Measurements from ENCODE around the gene NEK4. TPM values are rescaled to one million over a fixed set of nuclear protein-coding genes. Genes with fewer than 3 reads are reported as not detected.
"Not testable (repeated sequence)": the region's sequence is repeated elsewhere in the genome, so short reads cannot be mapped to it uniquely, and the experiment has no call there.

NEK4 gene
- total RNA-seq, 1 donor from 2014 or later: 52.3 TPM

DNA sequence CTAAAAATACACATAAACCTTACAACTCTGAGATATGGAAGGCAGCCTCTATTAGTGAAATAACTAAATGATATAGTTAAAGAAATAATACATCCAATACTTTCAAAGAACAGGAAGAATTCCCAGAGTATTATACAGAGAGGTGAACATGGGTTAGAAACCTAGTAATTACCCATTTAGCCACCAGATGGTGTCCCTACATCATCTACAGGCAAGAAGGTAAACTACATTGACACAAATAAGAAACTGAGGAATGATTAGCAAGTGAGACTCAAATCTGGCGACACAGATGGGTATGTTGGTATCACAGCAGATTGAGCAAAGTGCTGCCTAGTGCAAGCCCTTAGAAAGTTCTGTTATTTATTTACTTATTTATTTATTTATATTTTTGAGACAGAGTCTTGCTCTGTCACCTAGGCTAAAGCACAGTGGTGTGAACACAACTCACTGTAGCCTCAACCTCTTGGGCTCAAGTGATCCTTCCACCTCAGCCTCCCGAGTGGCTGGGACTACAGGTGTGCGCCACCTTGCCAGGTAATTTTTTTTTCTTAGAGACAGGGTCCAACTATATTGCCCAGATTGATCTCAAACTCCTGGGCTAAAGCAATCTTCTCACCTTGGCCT lies 28.2 kb downstream of the NEK4 start:
- Mint-ChIP-seq H3K9me3 (no peaks in the 10 kb centered on the region), H3K27me3 (ENCODE audit: low read depth) (no peaks in the 10 kb centered on the region), H3K4me3 (no peak overlapping the region), H3K4me1 (no peaks in the 10 kb centered on the region), H3K27ac (ENCODE audit: unreplicated experiment) (no peak overlapping the region), H3K36me3 (ENCODE audit: low read depth) (peaks cover 16% of the 10 kb centered on the region)
- DNase-seq (ENCODE audit: low read depth, low spot score): no peak
- TF ChIP-seq, protein P1, sequence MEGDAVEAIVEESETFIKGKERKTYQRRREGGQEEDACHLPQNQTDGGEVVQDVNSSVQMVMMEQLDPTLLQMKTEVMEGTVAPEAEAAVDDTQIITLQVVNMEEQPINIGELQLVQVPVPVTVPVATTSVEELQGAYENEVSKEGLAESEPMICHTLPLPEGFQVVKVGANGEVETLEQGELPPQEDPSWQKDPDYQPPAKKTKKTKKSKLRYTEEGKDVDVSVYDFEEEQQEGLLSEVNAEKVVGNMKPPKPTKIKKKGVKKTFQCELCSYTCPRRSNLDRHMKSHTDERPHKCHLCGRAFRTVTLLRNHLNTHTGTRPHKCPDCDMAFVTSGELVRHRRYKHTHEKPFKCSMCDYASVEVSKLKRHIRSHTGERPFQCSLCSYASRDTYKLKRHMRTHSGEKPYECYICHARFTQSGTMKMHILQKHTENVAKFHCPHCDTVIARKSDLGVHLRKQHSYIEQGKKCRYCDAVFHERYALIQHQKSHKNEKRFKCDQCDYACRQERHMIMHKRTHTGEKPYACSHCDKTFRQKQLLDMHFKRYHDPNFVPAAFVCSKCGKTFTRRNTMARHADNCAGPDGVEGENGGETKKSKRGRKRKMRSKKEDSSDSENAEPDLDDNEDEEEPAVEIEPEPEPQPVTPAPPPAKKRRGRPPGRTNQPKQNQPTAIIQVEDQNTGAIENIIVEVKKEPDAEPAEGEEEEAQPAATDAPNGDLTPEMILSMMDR (conservative IDR thresholded peaks at IDR 0.05): peak; percentile 68

- H3K27ac Mint-ChIP-seq (ENCODE audit: unreplicated experiment): no peak overlapping the region
- no peaks in the 10 kb centered on the region for H3K9me3 Mint-ChIP-seq
- H3K27me3 Mint-ChIP-seq (ENCODE audit: low read depth): no peaks in the 10 kb centered on the region
- H3K4me1 Mint-ChIP-seq: no peaks in the 10 kb centered on the region
- peaks cover 24% of the 10 kb centered on the region for H3K36me3 Mint-ChIP-seq (ENCODE audit: low read depth)
- no peak for DNase-seq (ENCODE audit: low read depth, low spot score)
- no peak overlapping the region for H3K4me3 Mint-ChIP-seq
- TF ChIP-seq, protein P1 (conservative IDR thresholded peaks at IDR 0.05): no peak
Observed at GRCh38 chr3:52739730-52740129, 31.0 kb downstream of the NEK4 start.

- TF ChIP-seq, protein P1 (conservative IDR thresholded peaks at IDR 0.05): no peak
- Mint-ChIP-seq H3K4me3 (no peak overlapping the region), H3K27ac (ENCODE audit: unreplicated experiment) (no peak overlapping the region), H3K4me1 (no peaks in the 10 kb centered on the region), H3K27me3 (ENCODE audit: low read depth) (no peaks in the 10 kb centered on the region), H3K36me3 (ENCODE audit: low read depth) (peaks cover 63% of the 10 kb centered on the region), H3K9me3 (peaks cover 7% of the 10 kb centered on the region)
- no peak for DNase-seq (ENCODE audit: low read depth, low spot score)
Observed at GRCh38 chr3:52733256-52733891, 37.4 kb downstream of the NEK4 start.

- H3K36me3 Mint-ChIP-seq (ENCODE audit: low read depth): peaks cover 69% of the 10 kb centered on the region
- H3K27ac Mint-ChIP-seq (ENCODE audit: unreplicated experiment): no peak overlapping the region
- H3K9me3 Mint-ChIP-seq: peaks cover 8% of the 10 kb centered on the region
- no peak overlapping the region for H3K4me3 Mint-ChIP-seq
- TF ChIP-seq, protein P1 (conservative IDR thresholded peaks at IDR 0.05): no peak
- no peaks in the 10 kb centered on the region for H3K4me1 Mint-ChIP-seq
- H3K27me3 Mint-ChIP-seq (ENCODE audit: low read depth): no peaks in the 10 kb centered on the region
- DNase-seq (ENCODE audit: low read depth, low spot score): no peak
Observed at GRCh38 chr3:52731590-52731989, 39.1 kb downstream of the NEK4 start.

DNA sequence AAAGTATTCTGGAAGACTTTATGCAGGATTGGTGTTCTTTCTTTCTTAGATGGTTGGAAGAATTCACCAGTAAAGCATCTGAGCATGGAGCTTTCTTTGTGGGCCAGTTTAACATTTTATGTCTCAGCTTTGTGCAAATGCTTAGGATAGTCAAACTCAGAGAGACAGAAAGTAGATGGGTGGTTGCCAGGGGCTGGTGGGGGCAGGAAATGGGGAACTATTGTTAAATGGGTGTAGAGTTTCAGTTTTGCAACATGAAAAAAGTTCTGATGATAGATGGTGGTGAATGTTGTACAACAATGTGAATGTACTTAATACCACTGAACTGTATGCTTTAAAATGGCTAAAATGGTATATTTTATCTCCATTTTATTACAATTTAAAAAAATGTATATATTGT lies 40.1 kb downstream of the NEK4 start:
- H3K36me3 Mint-ChIP-seq (ENCODE audit: low read depth): peaks cover 67% of the 10 kb centered on the region
- no peak overlapping the region for H3K4me3 Mint-ChIP-seq
- H3K4me1 Mint-ChIP-seq: no peaks in the 10 kb centered on the region
- no peak for DNase-seq (ENCODE audit: low read depth, low spot score)
- peaks cover 8% of the 10 kb centered on the region for H3K9me3 Mint-ChIP-seq
- TF ChIP-seq, protein P1 (conservative IDR thresholded peaks at IDR 0.05): no peak
- no peaks in the 10 kb centered on the region for H3K27me3 Mint-ChIP-seq (ENCODE audit: low read depth)
- H3K27ac Mint-ChIP-seq (ENCODE audit: unreplicated experiment): no peak overlapping the region

GRCh38 chr3:52728753-52729152 lies 42.0 kb downstream of the NEK4 start:
- H3K36me3 Mint-ChIP-seq (ENCODE audit: low read depth): peaks cover 60% of the 10 kb centered on the region
- not testable (repeated sequence) for H3K27me3 Mint-ChIP-seq (ENCODE audit: low read depth); DNase-seq (ENCODE audit: low read depth, low spot score); H3K4me3 Mint-ChIP-seq; H3K9me3 Mint-ChIP-seq; H3K27ac Mint-ChIP-seq (ENCODE audit: unreplicated experiment); H3K4me1 Mint-ChIP-seq
